ENCODE data around the gene DCANP1.

- no peak for TF ChIP-seq ZBTB4 (CRISPR knock-in tag; IDR thresholded peaks at IDR 0.05; ENCODE audit: borderline replicate concordance)
- TF ChIP-seq U2AF2 (IDR thresholded peaks at IDR 0.05; ENCODE audit: low read depth, low read length) = no peak
- no peak for TF ChIP-seq MAZ (IDR thresholded peaks at IDR 0.05; ENCODE audit: borderline replicate concordance, low read depth, low read length)
- no peak for TF ChIP-seq MAZ (CRISPR knock-in tag; IDR thresholded peaks at IDR 0.05; ENCODE audit: low read depth)
- TF ChIP-seq STAT5B (CRISPR knock-in tag; IDR thresholded peaks at IDR 0.05) = no peak
These were observed 1.7 kb downstream of the DCANP1 start for GRCh38 chr5:135445306-135445985.

Measured in HepG2 (cell line).